ENCODE results near the gene OBP2B.
"Not testable (repeated sequence)": the region's sequence is repeated elsewhere in the genome, so short reads cannot be mapped to it uniquely, and the experiment has no call there.

- TF ChIP-seq POLR2A, CTCF, EP300, POLR2AphosphoS5 (IDR thresholded peaks at IDR 0.05): not testable (repeated sequence)
Measured at GRCh38 chr9:133208171-133208879, 725 bp downstream of the OBP2B start.
